SK-N-SH (cell line): Measurements from ENCODE around the gene HTRA2. TPM values are rescaled to one million over a fixed set of nuclear protein-coding genes. Genes with fewer than 3 reads are reported as not detected.
A peak's percentile ranks its signal among the peaks of the same experiment; 100 is the strongest.

Source experiments
- CTCF ChIA-PET: fragments of 300-600, 350-600 bp; formaldehyde crosslinking; extraction: SDS; loops from one replicate; lab custom pipeline; 2021; lab: Yijun Ruan, JAX
- POLR2A ChIA-PET: fragments of 350-600 bp; sonication (Branson Sonifier 250); formaldehyde crosslinking; extraction: SDS; loops from one replicate; lab custom pipeline; 2020; ENCODE audit warnings: antibody characterized with exemption, inconsistent platforms; lab: Yijun Ruan, JAX
- DNase-seq: peaks from one replicate; pipeline ENCODE4 v3.0.0; 2012
- H2AFZ ChIP-seq: fragments of 200-600 bp; sonication (generic); 2 replicates; pipeline ENCODE4 v1.8.1; 2016; ENCODE audit warnings: antibody characterized with exemption, mild to moderate bottlenecking, low read depth
- H3F3A ChIP-seq: fragments of 200-600 bp; sonication (generic); replicated peaks from 2 replicates; pipeline ENCODE3; 2016; ENCODE audit warnings: antibody characterized with exemption, mild to moderate bottlenecking; ENCODE audit not compliant: insufficient read depth
- H3K27ac ChIP-seq, 2 experiments: fragments of 200-500 bp in 1 of 2; fragments of 200-600 bp in 1 of 2; sonication (Bioruptor generic) in 1 of 2; sonication (generic), shearing (Covaris generic) in 1 of 2; 2 replicates each; pipeline versions ENCODE4 v1.5.1 to v1.6.1; 2014 to 2016; ENCODE audit warnings: low read depth in 2 of 2, inconsistent platforms in 1 of 2, low read length in 1 of 2, mild to moderate bottlenecking in 1 of 2, mixed read lengths in 1 of 2
- H3K27me3 ChIP-seq: fragments of 200-600 bp; sonication (generic), shearing (Covaris generic); 2 replicates; pipeline ENCODE4 v1.6.1; 2016; ENCODE audit warnings: mixed run types; ENCODE audit not compliant: insufficient read depth
- H3K36me3 ChIP-seq, 2 experiments: fragments of 200-500 bp in 1 of 2; fragments of 200-600 bp in 1 of 2; sonication (Bioruptor generic) in 1 of 2; sonication (generic) in 1 of 2; replicated peaks in 1 of 2; 2 replicates each; pipeline versions ENCODE3 to v1.5.1; 2014 to 2016; ENCODE audit warnings: low read length in 1 of 2, mild to moderate bottlenecking in 1 of 2; ENCODE audit not compliant: insufficient read depth in 2 of 2, control insufficient read depth in 1 of 2
- H3K4me1 ChIP-seq, 2 experiments: fragments of 200-500 bp in 1 of 2; fragments of 200-600 bp in 1 of 2; sonication (Bioruptor generic) in 1 of 2; sonication (generic), shearing (Covaris generic) in 1 of 2; 2 replicates each; pipeline versions ENCODE4 v1.5.1 to v1.6.1; 2014 to 2016; ENCODE audit warnings: low read depth in 1 of 2, low read length in 1 of 2, mixed run types in 1 of 2; ENCODE audit not compliant: insufficient read depth in 2 of 2, control insufficient read depth in 1 of 2
- H3K4me2 ChIP-seq: fragments of 200-600 bp; sonication (generic), shearing (Covaris generic); 2 replicates; pipeline ENCODE4 v1.6.1; 2017; ENCODE audit warnings: mixed run types
- H3K4me3 ChIP-seq, 2 experiments: fragments of 200-500 bp in 1 of 2; fragments of 200-600 bp in 1 of 2; sonication (Bioruptor generic) in 1 of 2; sonication (generic), shearing (Covaris generic) in 1 of 2; 2 replicates each; pipeline versions ENCODE4 v1.5.1 to v1.8.1; 2014 to 2016; ENCODE audit warnings: low read depth in 2 of 2, inconsistent platforms in 1 of 2, low read length in 1 of 2, mild to moderate bottlenecking in 1 of 2, mixed read lengths in 1 of 2, moderate library complexity in 1 of 2
- H3K79me2 ChIP-seq: fragments of 200-600 bp; sonication (generic); 2 replicates; pipeline ENCODE4 v1.8.1; 2017; ENCODE audit warnings: mild to moderate bottlenecking; ENCODE audit not compliant: insufficient read depth
- H3K9ac ChIP-seq: fragments of 200-600 bp; sonication (generic); 2 replicates; pipeline ENCODE4 v1.6.1; 2017; ENCODE audit warnings: mixed run types
- H3K9me2 ChIP-seq: fragments of 200-600 bp; sonication (generic); 2 replicates; pipeline ENCODE4 v1.6.1; 2017; ENCODE audit warnings: mixed run types
- H3K9me3 ChIP-seq: fragments of 200-600 bp; sonication (generic); 2 replicates; pipeline ENCODE4 v1.6.1; 2017; ENCODE audit warnings: mixed run types, mild to moderate bottlenecking, moderate library complexity
- H4K20me1 ChIP-seq: fragments of 200-600 bp; sonication (generic); 2 replicates; pipeline ENCODE4 v1.6.1; 2017; ENCODE audit warnings: mild to moderate bottlenecking, mixed run types; ENCODE audit not compliant: insufficient read depth
- CTCF ChIP-seq: fragments of 200-600 bp; sonication (generic); IDR thresholded peaks from 2 replicates; pipeline ENCODE4 v1.6.1; 2017; ENCODE audit warnings: antibody characterized with exemption, mild to moderate bottlenecking, moderate library complexity
- FOXJ3 ChIP-seq: sonication (generic); formaldehyde crosslinking; IDR thresholded peaks from 2 replicates; pipeline ENCODE4 v1.5.1; 2020; ENCODE audit warnings: mild to moderate bottlenecking, missing genetic modification reagents
- GATA2 ChIP-seq: sonication (generic); formaldehyde crosslinking; IDR thresholded peaks from 2 replicates; pipeline ENCODE4 v1.5.0; 2020; ENCODE audit warnings: mild to moderate bottlenecking, missing genetic modification reagents
- MXI1 ChIP-seq: IDR thresholded peaks from 2 replicates; pipeline ENCODE4 v1.6.1; 2012; ENCODE audit warnings: mild to moderate bottlenecking, low read depth, low read length, improper control_type of control experiment
- NFIC ChIP-seq: IDR thresholded peaks from 2 replicates; pipeline ENCODE4 v1.4.0; 2012; ENCODE audit warnings: borderline replicate concordance
- NRF1 ChIP-seq: IDR thresholded peaks from 2 replicates; pipeline ENCODE4 v1.6.1; 2012; ENCODE audit warnings: low read depth, mild to moderate bottlenecking, low read length
- PBX3 ChIP-seq: IDR thresholded peaks from 2 replicates; pipeline ENCODE4; 2012
- POLR2AphosphoS5 ChIP-seq: IDR thresholded peaks from 2 replicates; pipeline ENCODE4 v1.6.1; 2012; ENCODE audit warnings: low read depth, low read length
- RAD21 ChIP-seq: IDR thresholded peaks from 2 replicates; pipeline ENCODE4 v1.6.1; 2012; ENCODE audit warnings: mild to moderate bottlenecking, low read length
- RFX5 ChIP-seq: IDR thresholded peaks from 2 replicates; pipeline ENCODE4 v1.6.1; 2012; ENCODE audit warnings: mild to moderate bottlenecking, improper control_type of control experiment, low read length
- SMC3 ChIP-seq: IDR thresholded peaks from 2 replicates; pipeline ENCODE4 v1.6.1; 2012; ENCODE audit warnings: low read depth, low read length, improper control_type of control experiment
- TAF1 ChIP-seq: IDR thresholded peaks from 2 replicates; pipeline ENCODE4 v1.6.1; 2012; ENCODE audit warnings: low read depth, mild to moderate bottlenecking, low read length, moderate library complexity, borderline replicate concordance
- ZBTB33 ChIP-seq: IDR thresholded peaks from 2 replicates; pipeline ENCODE4 v1.4.0; 2012; ENCODE audit warnings: low read depth, borderline replicate concordance
- WGBS: methylation state at CpG from one replicate; pipeline ENCODE4 v1.1.6; 2017; ENCODE audit warnings: low lambda C conversion rate; 5-methylcytosine and 5-hydroxymethylcytosine counted together
- polyA plus RNA-seq, 3 experiments: library from polyadenylated mRNA; depleted of rRNA; stranded (reverse); fragments of >200 nt; gene quantifications; 2 replicates each; pipeline ENCODE4 v1.2.3, GENCODE V29; 2012

Gene HTRA2
- polyA plus RNA-seq, 1 of the 3 experiments (the other 2 are of a cell fraction) = 55.7 TPM

GRCh38 chr2:74514368-74515270, 15.1 kb upstream of the HTRA2 start, which contains the start of gene TLX2:
TSS of gene TLX2 (plus strand) at chr2:74514450. CDS start at chr2:74514807, 357 bp downstream.
- POLR2A ChIA-PET = interaction anchor here (0.7 to 1.9 kb wide), 12 partner anchors 8 to 74 kb away, joined by 3 to 6 read pairs (median 4); partner anchors contain the start of genes AUP1, CCDC142, DQX1 and HTRA2
- peak within 1 kb of the TSS; percentile 53 to 95; a peak in 3 of 4 replicates for H3K27ac ChIP-seq
- 30% methylated on average over 18 of the region's 82 CpGs for WGBS
- H3K4me3 ChIP-seq = peak within 1 kb of the TSS; percentile 68 to 90
- H3K9me3 ChIP-seq = no peaks in the 10 kb centered on the region
- H3K4me2 ChIP-seq = peak within 1 kb of the TSS; percentile 99
- H3K36me3 ChIP-seq = peaks cover 4% of the 10 kb centered on the region in 2 experiments
- peak within 1 kb of the TSS; percentile 90 for H2AFZ ChIP-seq
- H3F3A ChIP-seq = peaks cover 16% of the 10 kb centered on the region
- peak; percentile 96 for DNase-seq
- H3K27me3 ChIP-seq = no peaks in the 10 kb centered on the region
- no peaks in the 10 kb centered on the region for H4K20me1 ChIP-seq
- CTCF ChIA-PET = interaction anchor here (1.4 to 3.1 kb wide), 6 partner anchors 12 to 74 kb away, joined by 3 to 14 read pairs (median 10); partner anchors contain the start of genes AUP1, CCDC142, DQX1 and HTRA2
- no peaks in the 10 kb centered on the region for H3K9me2 ChIP-seq
- TF ChIP-seq FOXJ3 (no peak), POLR2AphosphoS5 (0 out of 2 replicates have a peak, but pooled peaks have one; percentile 55), SMC3 (0 out of 2 replicates have a peak, but pooled peaks have one; percentile 4), NRF1 (0 out of 2 replicates have a peak, but pooled peaks have one; percentile 2), NFIC (no peak), MXI1 (peak; percentile 48), PBX3 (peak; percentile 70), GATA2 (CRISPR knock-in tag) (no peak), TAF1 (0 out of 2 replicates have a peak, but pooled peaks have one; percentile 44), CTCF (peak; percentile 25), RAD21 (0 out of 2 replicates have a peak, but pooled peaks have one; percentile 9), RFX5 (no peak), ZBTB33 (no peak)
- peaks cover 23% of the 10 kb centered on the region; the same call in 1 of the 2 replicates for H3K79me2 ChIP-seq
- peak within 1 kb of the TSS; percentile 71 for H3K9ac ChIP-seq
- peaks cover 9 to 18% of the 10 kb centered on the region in 2 experiments; a peak in 1 of 4 replicates for H3K4me1 ChIP-seq
